BJ (cell line): ENCODE data around the gene EFCAB8. TPM values are rescaled to one million over a fixed set of nuclear protein-coding genes. Genes with fewer than 3 reads are reported as not detected.

Source experiments
- CTCF ChIA-PET: fragments of 350-600 bp; formaldehyde crosslinking; extraction: SDS; loops from one replicate; lab custom pipeline; 2021; ENCODE audit warnings: antibody characterized with exemption, inconsistent platforms; lab: Yijun Ruan, JAX
- POLR2A ChIA-PET: fragments of 300-600 bp; sonication (Branson Sonifier 250); formaldehyde crosslinking; extraction: SDS; loops from one replicate; lab custom pipeline; 2021; ENCODE audit warnings: antibody characterized with exemption; lab: Charles Lee
- DNase-seq: peaks from one replicate; pipeline ENCODE4 v3.0.0-alpha.2; 2011; ENCODE audit warnings: low read depth
- H3K27me3 ChIP-seq: 2 replicates; pipeline ENCODE4 v1.6.0; 2011; ENCODE audit warnings: low read length; ENCODE audit not compliant: control insufficient read depth, insufficient read depth
- H3K36me3 ChIP-seq: 2 replicates; pipeline ENCODE4 v1.5.1; 2011; ENCODE audit warnings: low read length; ENCODE audit not compliant: control insufficient read depth, insufficient read depth
- H3K4me3 ChIP-seq: 2 replicates; pipeline ENCODE4 v1.5.1; 2011; ENCODE audit warnings: low read depth, mild to moderate bottlenecking, control low read depth, low read length
- polyA plus RNA-seq: library from polyadenylated mRNA; depleted of rRNA; stranded (reverse); fragments of >200 nt; gene quantifications from 2 replicates; pipeline ENCODE4 v1.2.3, GENCODE V29; 2011
- TF ChIP-seq, protein P1 (sequence below): IDR thresholded peaks from 2 replicates; pipeline ENCODE4 v1.5.1; 2011; ENCODE audit warnings: low read depth, mild to moderate bottlenecking, control low read depth, inconsistent platforms, low read length, moderate library complexity; ENCODE audit not compliant: insufficient read depth

EFCAB8 gene
- polyA plus RNA-seq, 1 experiment = not detected

DNA sequence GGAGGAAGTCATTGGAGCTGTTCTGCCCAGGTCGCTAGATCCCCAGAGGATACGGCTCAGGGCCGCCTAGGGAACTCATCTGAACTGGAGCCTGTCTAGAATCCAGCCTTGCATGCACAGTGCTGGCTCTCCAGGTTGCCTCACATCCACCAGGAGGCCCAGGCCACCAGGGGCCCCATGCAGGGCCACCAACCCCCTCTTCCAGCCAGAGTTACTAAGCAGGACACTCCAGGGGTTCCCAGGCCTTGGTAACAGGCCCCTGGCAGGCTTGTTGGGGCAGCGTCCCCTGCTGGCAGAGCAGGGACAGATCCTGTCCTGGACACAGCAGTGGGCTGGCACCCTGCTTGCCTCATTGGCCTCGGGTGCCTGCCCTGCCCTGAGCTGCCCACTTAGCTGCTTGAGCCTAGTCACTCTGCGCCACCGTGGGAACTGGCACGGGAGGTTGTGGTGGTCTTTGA is 35.3 kb downstream of the EFCAB8 start:
- DNase-seq = no peak
- no peaks in the 10 kb centered on the region for H3K27me3 ChIP-seq
- no peak overlapping the region for H3K4me3 ChIP-seq
- POLR2A ChIA-PET = no interaction called here
- CTCF ChIA-PET = interaction anchor here (1.0 to 1.9 kb wide), 3 partner anchors 78 to 104 kb away, joined by 3 to 7 read pairs (median 4); no protein-coding TSS in a partner anchor
- TF ChIP-seq, protein P1, sequence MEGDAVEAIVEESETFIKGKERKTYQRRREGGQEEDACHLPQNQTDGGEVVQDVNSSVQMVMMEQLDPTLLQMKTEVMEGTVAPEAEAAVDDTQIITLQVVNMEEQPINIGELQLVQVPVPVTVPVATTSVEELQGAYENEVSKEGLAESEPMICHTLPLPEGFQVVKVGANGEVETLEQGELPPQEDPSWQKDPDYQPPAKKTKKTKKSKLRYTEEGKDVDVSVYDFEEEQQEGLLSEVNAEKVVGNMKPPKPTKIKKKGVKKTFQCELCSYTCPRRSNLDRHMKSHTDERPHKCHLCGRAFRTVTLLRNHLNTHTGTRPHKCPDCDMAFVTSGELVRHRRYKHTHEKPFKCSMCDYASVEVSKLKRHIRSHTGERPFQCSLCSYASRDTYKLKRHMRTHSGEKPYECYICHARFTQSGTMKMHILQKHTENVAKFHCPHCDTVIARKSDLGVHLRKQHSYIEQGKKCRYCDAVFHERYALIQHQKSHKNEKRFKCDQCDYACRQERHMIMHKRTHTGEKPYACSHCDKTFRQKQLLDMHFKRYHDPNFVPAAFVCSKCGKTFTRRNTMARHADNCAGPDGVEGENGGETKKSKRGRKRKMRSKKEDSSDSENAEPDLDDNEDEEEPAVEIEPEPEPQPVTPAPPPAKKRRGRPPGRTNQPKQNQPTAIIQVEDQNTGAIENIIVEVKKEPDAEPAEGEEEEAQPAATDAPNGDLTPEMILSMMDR = peak; percentile 50
- no peaks in the 10 kb centered on the region for H3K36me3 ChIP-seq

DNA sequence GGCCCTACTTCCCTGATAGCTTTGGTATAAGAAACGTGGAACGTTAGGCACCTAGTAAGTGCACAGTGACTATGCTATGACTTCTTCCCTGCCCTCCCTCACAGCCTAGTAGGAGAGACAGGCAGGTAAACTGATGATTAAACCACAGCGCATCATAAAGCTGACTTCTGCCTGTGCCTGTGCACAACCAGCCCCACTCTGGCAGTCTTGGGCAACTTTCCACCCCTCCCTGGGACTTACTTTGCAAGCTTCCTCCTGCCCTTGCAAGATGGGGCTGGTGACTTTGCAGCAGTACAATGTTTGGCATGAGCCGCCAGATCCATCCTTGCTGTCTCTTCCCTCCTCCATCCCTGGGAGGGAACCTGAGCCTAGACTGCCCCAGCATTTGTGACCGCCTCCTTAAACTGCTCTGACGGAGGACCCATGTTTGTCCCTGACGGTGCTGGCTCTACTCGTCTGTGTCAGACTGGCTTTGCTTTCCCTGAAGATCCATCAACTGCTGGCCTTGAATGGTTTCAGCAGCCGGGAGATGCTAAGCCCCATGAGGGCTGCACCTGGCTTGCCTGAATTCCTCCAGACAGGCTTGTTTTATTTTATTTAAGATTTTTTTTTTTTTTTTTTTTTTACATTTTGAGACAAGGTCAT is 36.1 kb downstream of the EFCAB8 start:
- DNase-seq = no peak
- Histone ChIP-seq H3K27me3 (no peaks in the 10 kb centered on the region), H3K36me3 (no peaks in the 10 kb centered on the region), H3K4me3 (no peak overlapping the region)
- CTCF ChIA-PET = interaction anchor here (0.6 to 1.9 kb wide), 5 partner anchors 79 to 428 kb away, joined by 3 to 7 read pairs (median 3); no protein-coding TSS in a partner anchor
- TF ChIP-seq, protein P1 = no peak
- POLR2A ChIA-PET = no interaction called here

DNA sequence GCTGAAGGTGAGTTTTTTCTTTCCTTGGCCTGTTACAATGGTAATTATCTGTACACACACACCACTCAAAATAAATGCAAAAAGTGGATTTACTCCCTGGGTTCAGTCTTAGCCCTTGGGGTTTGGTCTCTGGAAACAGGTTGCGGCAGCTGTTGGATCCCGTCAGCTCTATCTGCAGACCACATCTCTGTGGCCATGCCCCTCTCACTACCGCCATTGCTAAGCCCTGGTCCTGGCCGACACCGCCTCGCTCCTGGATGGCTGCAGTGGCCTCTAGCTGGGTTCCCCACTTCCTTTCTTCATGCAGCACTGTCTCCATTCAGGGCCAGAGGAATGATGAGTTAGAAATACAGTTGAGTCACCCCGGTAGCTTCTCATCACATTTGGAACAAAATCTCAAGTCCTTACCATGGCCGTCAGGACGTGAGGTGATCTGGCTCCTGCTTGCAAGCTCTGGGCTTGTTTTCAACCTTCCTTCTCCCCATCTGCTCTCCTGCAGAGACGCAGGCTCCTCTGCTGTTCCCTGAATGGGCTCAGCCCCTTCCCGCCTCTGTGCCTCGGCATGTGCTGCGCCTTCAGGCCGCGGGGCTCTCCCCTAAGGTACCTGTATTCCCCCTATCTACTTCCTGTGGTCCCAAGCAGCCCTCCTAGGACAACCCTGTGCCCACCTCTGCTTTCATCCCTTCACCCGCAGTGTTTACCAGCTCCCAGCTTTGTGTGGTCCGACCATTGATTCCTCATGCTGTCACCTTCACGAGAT is 38.0 kb downstream of the EFCAB8 start:
- H3K4me3 ChIP-seq = no peak overlapping the region
- no peaks in the 10 kb centered on the region for H3K36me3 ChIP-seq
- CTCF ChIA-PET = interaction anchor here (1.7 to 2.3 kb wide), 2 partner anchors 49 to 107 kb away, joined by 5 to 12 read pairs; no protein-coding TSS in a partner anchor
- TF ChIP-seq, protein P1 = no peak
- H3K27me3 ChIP-seq = no peaks in the 10 kb centered on the region
- POLR2A ChIA-PET = no interaction called here
- no peak for DNase-seq

DNA sequence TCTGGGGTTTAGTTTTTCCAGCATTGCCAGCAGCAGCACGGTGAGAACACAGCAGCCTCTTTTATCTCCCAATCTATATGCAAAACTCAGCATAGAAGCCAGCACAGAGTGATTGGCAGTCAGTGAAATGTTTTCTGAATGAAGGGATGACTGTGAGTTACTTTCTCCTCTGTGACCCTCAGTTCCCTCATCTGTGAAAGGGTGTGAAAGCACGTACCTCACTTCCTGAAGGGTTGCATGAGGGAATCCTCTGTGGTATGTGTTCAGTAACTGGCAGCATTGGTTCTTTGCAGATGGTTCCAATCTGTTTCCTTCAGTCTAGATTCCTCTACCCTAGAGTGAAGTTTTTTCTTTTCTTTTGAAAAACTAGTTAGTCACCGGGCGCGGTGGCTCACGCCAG is 40.0 kb downstream of the EFCAB8 start:
- H3K4me3 ChIP-seq = no peak overlapping the region
- TF ChIP-seq, protein P1 = no peak
- POLR2A ChIA-PET = no interaction called here
- CTCF ChIA-PET = no interaction called here
- DNase-seq = peak; percentile 90
- no peaks in the 10 kb centered on the region for H3K36me3 ChIP-seq
- no peaks in the 10 kb centered on the region for H3K27me3 ChIP-seq
